ENCODE data around the gene ASTN2.

DNA sequence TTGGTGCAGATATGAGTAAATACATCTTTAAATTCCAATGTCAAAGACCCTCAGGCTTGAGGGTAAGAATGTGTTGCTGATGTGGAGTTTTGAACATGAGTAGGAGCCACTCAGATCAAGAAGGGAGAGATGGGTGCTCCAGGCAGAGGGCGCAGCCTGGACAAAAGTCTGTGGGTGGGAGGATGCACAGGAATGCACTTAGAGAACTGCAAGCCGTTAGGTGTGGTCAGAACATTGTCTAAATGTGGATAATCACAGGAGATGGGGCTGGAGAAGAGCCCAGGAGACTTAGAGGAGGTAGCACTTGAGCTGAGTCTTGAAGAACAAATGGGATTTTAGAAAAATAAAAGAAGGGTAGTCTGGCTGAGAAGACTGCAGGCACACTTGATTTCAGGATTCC lies 1005.7 kb downstream of the ASTN2 start:
- TF ChIP-seq, protein P1, sequence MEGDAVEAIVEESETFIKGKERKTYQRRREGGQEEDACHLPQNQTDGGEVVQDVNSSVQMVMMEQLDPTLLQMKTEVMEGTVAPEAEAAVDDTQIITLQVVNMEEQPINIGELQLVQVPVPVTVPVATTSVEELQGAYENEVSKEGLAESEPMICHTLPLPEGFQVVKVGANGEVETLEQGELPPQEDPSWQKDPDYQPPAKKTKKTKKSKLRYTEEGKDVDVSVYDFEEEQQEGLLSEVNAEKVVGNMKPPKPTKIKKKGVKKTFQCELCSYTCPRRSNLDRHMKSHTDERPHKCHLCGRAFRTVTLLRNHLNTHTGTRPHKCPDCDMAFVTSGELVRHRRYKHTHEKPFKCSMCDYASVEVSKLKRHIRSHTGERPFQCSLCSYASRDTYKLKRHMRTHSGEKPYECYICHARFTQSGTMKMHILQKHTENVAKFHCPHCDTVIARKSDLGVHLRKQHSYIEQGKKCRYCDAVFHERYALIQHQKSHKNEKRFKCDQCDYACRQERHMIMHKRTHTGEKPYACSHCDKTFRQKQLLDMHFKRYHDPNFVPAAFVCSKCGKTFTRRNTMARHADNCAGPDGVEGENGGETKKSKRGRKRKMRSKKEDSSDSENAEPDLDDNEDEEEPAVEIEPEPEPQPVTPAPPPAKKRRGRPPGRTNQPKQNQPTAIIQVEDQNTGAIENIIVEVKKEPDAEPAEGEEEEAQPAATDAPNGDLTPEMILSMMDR (conservative IDR thresholded peaks at IDR 0.05), result no peak
- no peak for TF ChIP-seq ZFX (IDR thresholded peaks at IDR 0.05)
